Subcutaneous adipose tissue (tissue), 4 donors: ENCODE results near the gene U2SURP. TPM values are rescaled to one million over a fixed set of nuclear protein-coding genes. Genes with fewer than 3 reads are reported as not detected.

Experiments
- CTCF ChIP-seq: fragments of 450-650 bp; IDR thresholded peaks from one replicate; pipeline ENCODE4 v1.5.1; 2016; ENCODE audit warnings: low read depth, mild to moderate bottlenecking, control low read depth, antibody characterized with exemption, moderate library complexity
- total RNA-seq, 4 donors: library from RNA; depleted of rRNA; stranded (reverse); fragments of >200 nt; gene quantifications; one replicate each; pipeline ENCODE4 v1.1.0, GENCODE V29; 2016

Gene U2SURP
- total RNA-seq, 4 donors from 2014 or later = 89.5 to 150 (median 92.2) TPM

- TF ChIP-seq CTCF = no peak
Measured at GRCh38 chr3:142981108-142981507, 20.3 kb upstream of the U2SURP start.

- TF ChIP-seq CTCF = no peak
Measured at GRCh38 chr3:142982038-142982773, 19.2 kb upstream of the U2SURP start.

GRCh38 chr3:142983318-142983717 lies 18.1 kb upstream of the U2SURP start:
- TF ChIP-seq CTCF = no peak

- TF ChIP-seq CTCF = no peak
Measured at GRCh38 chr3:142984255-142984654, 17.1 kb upstream of the U2SURP start.

- TF ChIP-seq CTCF = no peak
Measured at GRCh38 chr3:142987080-142987700, 14.2 kb upstream of the U2SURP start.

GRCh38 chr3:142987707-142988106 lies 13.7 kb upstream of the U2SURP start:
- no peak for TF ChIP-seq CTCF

GRCh38 chr3:142990721-142991120 lies 10.6 kb upstream of the U2SURP start:
- TF ChIP-seq CTCF = no peak
